T-cell (primary cell): ENCODE results near the gene CFD. TPM values are rescaled to one million over a fixed set of nuclear protein-coding genes. Genes with fewer than 3 reads are reported as not detected.
"Not testable (repeated sequence)": the region's sequence is repeated elsewhere in the genome, so short reads cannot be mapped to it uniquely, and the experiment has no call there.

Source experiments
- ATAC-seq, 4 experiments: fragments of 200-7000 bp in 3 of 4; fragments of 150-1000 bp in 1 of 4; cut with Tn5 transposase; replicated peaks in 1 of 4; 1 replicate in 3 of 4; 2 replicates in 1 of 4; pipeline ENCODE4 v1.10.0; 2021; ENCODE audit warnings: moderate library complexity in 3 of 4, mild to moderate bottlenecking in 2 of 4, moderate number of reproducible peaks in 1 of 4
- CTCF ChIA-PET, 2 donors: fragments of 300-600 bp; sonication (Branson Sonifier 250); formaldehyde crosslinking; loops; one replicate each; lab custom pipeline; 2022; ENCODE audit warnings: antibody characterized with exemption in 2 of 2; lab: Charles Lee
- POLR2A ChIA-PET, 2 donors: fragments of 300-600 bp; sonication (Branson Sonifier 250); formaldehyde crosslinking; loops; one replicate each; lab custom pipeline; 2022; ENCODE audit warnings: antibody characterized with exemption in 2 of 2; lab: Charles Lee
- DNase-seq, 35 experiments: peaks; one replicate each; pipeline versions ENCODE4 v3.0.0 to v3.0.0-alpha.2; 2013 to 2023
- H3K27ac ChIP-seq: one replicate; pipeline ENCODE4 v1.5.1; 2013; ENCODE audit warnings: low read length
- H3K27me3 ChIP-seq, 2 experiments: replicated peaks in 1 of 2; 1 replicate in 1 of 2; 2 replicates in 1 of 2; pipeline versions ENCODE4 v1.6.1 to v1.7.0; 2013; ENCODE audit warnings: low read length in 1 of 2, mixed read lengths in 1 of 2; ENCODE audit not compliant: control insufficient read depth in 2 of 2, insufficient read depth in 2 of 2; ENCODE audit errors: extremely low read depth in 1 of 2
- H3K36me3 ChIP-seq, 2 donors: 1 replicate in 1 of 2; 2 replicates in 1 of 2; pipeline versions ENCODE4 v1.6.1 to v1.7.0; 2013; ENCODE audit warnings: low read length in 1 of 2; ENCODE audit not compliant: control insufficient read depth in 2 of 2, insufficient read depth in 1 of 2; ENCODE audit errors: extremely low read depth in 1 of 2
- H3K4me1 ChIP-seq, 2 experiments: 1 replicate in 1 of 2; 2 replicates in 1 of 2; pipeline versions ENCODE4 v1.6.1 to v1.7.0; 2013; ENCODE audit warnings: low read length in 2 of 2, mixed read lengths in 1 of 2; ENCODE audit not compliant: insufficient read depth in 2 of 2, control insufficient read depth in 1 of 2; ENCODE audit errors: extremely low read depth in 1 of 2
- H3K4me3 ChIP-seq, 2 donors: 1 replicate in 1 of 2; 2 replicates in 1 of 2; pipeline versions ENCODE4 v1.5.1 to v1.7.0; 2013; ENCODE audit warnings: mild to moderate bottlenecking in 2 of 2, low read length in 1 of 2, moderate library complexity in 1 of 2; ENCODE audit not compliant: control insufficient read depth in 1 of 2; ENCODE audit errors: extremely low read depth in 1 of 2
- H3K9me3 ChIP-seq: 2 replicates; pipeline ENCODE4 v1.7.0; 2013
- H3K27ac Mint-ChIP-seq, 2 donors: one replicate each; pipeline ENCODE4 v1.8.0; 2020 to 2021; ENCODE audit warnings: mild to moderate bottlenecking in 2 of 2, mixed read lengths in 2 of 2
- H3K27me3 Mint-ChIP-seq, 2 donors: one replicate each; pipeline ENCODE4 v1.8.0; 2021 to 2022; ENCODE audit warnings: mixed read lengths in 2 of 2
- H3K36me3 Mint-ChIP-seq: one replicate; pipeline ENCODE4 v1.8.0; 2021; ENCODE audit warnings: mixed read lengths
- H3K4me1 Mint-ChIP-seq, 3 donors: one replicate each; pipeline ENCODE4 v1.8.0; 2020 to 2022; ENCODE audit warnings: mixed read lengths in 3 of 3, mild to moderate bottlenecking in 1 of 3
- H3K4me3 Mint-ChIP-seq, 3 donors: one replicate each; pipeline ENCODE4 v1.8.0; 2020 to 2022; ENCODE audit warnings: mild to moderate bottlenecking in 3 of 3, mixed read lengths in 3 of 3, moderate library complexity in 3 of 3
- H3K9me3 Mint-ChIP-seq, 3 donors: one replicate each; pipeline ENCODE4 v1.8.0; 2020 to 2022; ENCODE audit warnings: mixed read lengths in 3 of 3
- WGBS: methylation state at CpG from one replicate; pipeline ENCODE4 v1.1.5; 2013; ENCODE audit warnings: missing lambda C conversion rate; ENCODE audit not compliant: insufficient coverage; 5-methylcytosine and 5-hydroxymethylcytosine counted together
- total RNA-seq, 35 experiments: library from RNA in 6 of 35; stranded (reverse) in 6 of 35; fragments of 120-200 nt in 1 of 35; gene quantifications; one replicate each; pipeline versions ENCODE4 v1.2.1 to v1.2.4 and lab custom pipeline; 2013 to 2026

CFD gene
- total RNA-seq, 5 donors from 2014 or later (not counting 1 experiment from before 2014, with no cell fraction given), result 2.8 to 10.3 (median 5.6) TPM

- Mint-ChIP-seq H3K36me3 (no peaks in the 10 kb centered on the region), H3K4me3 (no peak overlapping the region), H3K9me3 (no peaks in the 10 kb centered on the region), H3K27ac (no peak overlapping the region), H3K4me1 (peaks cover 0 to 7% (median 3%) of the 10 kb centered on the region in 3 donors), H3K27me3 (peaks cover 9 to 15% of the 10 kb centered on the region in 2 donors)
- ATAC-seq, result no peak
- WGBS, result 90% methylated on average over 21 of the region's 24 CpGs
- H3K27me3 ChIP-seq, result peaks cover 0 to 53% of the 10 kb centered on the region in 2 experiments
- H3K36me3 ChIP-seq, result no peaks in the 10 kb centered on the region
- H3K4me3 ChIP-seq, result no peak overlapping the region
- no peak overlapping the region for H3K27ac ChIP-seq
- POLR2A ChIA-PET, result no interaction called here
- H3K4me1 ChIP-seq, result no peaks in the 10 kb centered on the region
- H3K9me3 ChIP-seq, result no peaks in the 10 kb centered on the region
- DNase-seq, result no peak
- CTCF ChIA-PET, result no interaction called here
Observed at GRCh38 chr19:834216-834615, 25.2 kb upstream of the CFD start.

GRCh38 chr19:835210-835810, 24.2 kb upstream of the CFD start:
- Histone ChIP-seq H3K9me3 (no peaks in the 10 kb centered on the region), H3K4me3 (no peak overlapping the region), H3K4me1 (no peaks in the 10 kb centered on the region), H3K36me3 (no peaks in the 10 kb centered on the region), H3K27ac (no peak overlapping the region), H3K27me3 (peaks cover 0 to 51% of the 10 kb centered on the region in 2 experiments)
- no peaks in the 10 kb centered on the region for H3K36me3 Mint-ChIP-seq
- ChIA-PET CTCF (no interaction called here), POLR2A (no interaction called here)
- peaks cover 9 to 16% of the 10 kb centered on the region in 2 donors for H3K27me3 Mint-ChIP-seq
- H3K4me3 Mint-ChIP-seq, result no peak overlapping the region
- DNase-seq (no peak), ATAC-seq (no peak)
- H3K4me1 Mint-ChIP-seq, result peaks cover 0 to 7% (median 3%) of the 10 kb centered on the region in 3 donors
- 91% methylated on average over 29 of the region's 36 CpGs for WGBS
- H3K27ac Mint-ChIP-seq, result no peak overlapping the region
- H3K9me3 Mint-ChIP-seq, result no peaks in the 10 kb centered on the region

GRCh38 chr19:840519-841206, 18.8 kb upstream of the CFD start, which contains the start of gene PRTN3:
TSS of gene PRTN3 (plus strand) at chr19:840999. CDS start at chr19:841009, 10 bp downstream.
- H3K4me1 Mint-ChIP-seq, result peaks cover 3 to 18% (median 11%) of the 10 kb centered on the region in 3 donors
- H3K4me3 Mint-ChIP-seq, result no peak within 1 kb of the TSS
- no peak within 1 kb of the TSS for H3K27ac ChIP-seq
- H3K4me3 ChIP-seq, result no peak within 1 kb of the TSS
- H3K9me3 Mint-ChIP-seq, result no peaks in the 10 kb centered on the region
- no peaks in the 10 kb centered on the region for H3K36me3 ChIP-seq
- POLR2A ChIA-PET, result no interaction called here
- ATAC-seq, result no peak
- 59% methylated on average over 22 of the region's 24 CpGs for WGBS
- CTCF ChIA-PET, result no interaction called here
- no peaks in the 10 kb centered on the region for H3K36me3 Mint-ChIP-seq
- H3K9me3 ChIP-seq, result no peaks in the 10 kb centered on the region
- H3K27me3 ChIP-seq, result peaks cover 0 to 66% of the 10 kb centered on the region in 2 experiments
- no peak for DNase-seq
- peaks cover 0 to 15% of the 10 kb centered on the region in 2 experiments for H3K4me1 ChIP-seq
- peaks cover 24 to 42% of the 10 kb centered on the region in 2 donors for H3K27me3 Mint-ChIP-seq
- no peak within 1 kb of the TSS for H3K27ac Mint-ChIP-seq

- 90% methylated on average over 3 of the region's 7 CpGs for WGBS
- POLR2A ChIA-PET, DNase-seq, H3K36me3 Mint-ChIP-seq, H3K9me3 Mint-ChIP-seq, H3K27ac ChIP-seq, H3K4me3 ChIP-seq, ATAC-seq, H3K27ac Mint-ChIP-seq, H3K9me3 ChIP-seq, H3K36me3 ChIP-seq: not testable (repeated sequence)
- Mint-ChIP-seq H3K4me1 (peaks cover 3 to 12% (median 8%) of the 10 kb centered on the region in 3 donors), H3K27me3 (peaks cover 24 to 46% of the 10 kb centered on the region in 2 donors), H3K4me3 (peak overlapping the region in 1 of 3 donors; percentile 15)
- Histone ChIP-seq H3K27me3 (peaks cover 0 to 69% of the 10 kb centered on the region in 2 experiments), H3K4me1 (peaks cover 0 to 15% of the 10 kb centered on the region in 2 experiments)
- CTCF ChIA-PET, result interaction anchor here in 1 of 2 donors (0.6 kb wide), 1 partner anchor 177 kb away, joined by 3 read pairs; no protein-coding TSS in a partner anchor
Observed at GRCh38 chr19:842802-843179, 16.7 kb upstream of the CFD start.

- Histone ChIP-seq H3K4me3 (no peak overlapping the region), H3K9me3 (no peaks in the 10 kb centered on the region), H3K27ac (no peak overlapping the region), H3K27me3 (peaks cover 0 to 71% of the 10 kb centered on the region in 2 experiments), H3K4me1 (peaks cover 0 to 18% of the 10 kb centered on the region in 2 experiments), H3K36me3 (no peaks in the 10 kb centered on the region)
- POLR2A ChIA-PET, result no interaction called here
- whole genome bisulfite sequencing, result 10% methylated on average over 46 of the region's 46 CpGs
- Mint-ChIP-seq H3K27me3 (peaks cover 27 to 49% of the 10 kb centered on the region in 2 donors), H3K4me3 (peak overlapping the region in 1 of 3 donors; percentile 15), H3K36me3 (no peaks in the 10 kb centered on the region), H3K27ac (no peak overlapping the region), H3K4me1 (peaks cover 3 to 12% (median 8%) of the 10 kb centered on the region in 3 donors), H3K9me3 (no peaks in the 10 kb centered on the region)
- ATAC-seq (peak in 1 of 4 experiments; percentile 40), DNase-seq (no peak)
- CTCF ChIA-PET, result interaction anchor here in 1 of 2 donors (0.6 kb wide), 1 partner anchor 178 kb away, joined by 3 read pairs; no protein-coding TSS in a partner anchor
Observed at GRCh38 chr19:843180-843835, 16.2 kb upstream of the CFD start.

GRCh38 chr19:843836-844545, 15.5 kb upstream of the CFD start:
- 24% methylated on average over 26 of the region's 70 CpGs for WGBS
- Histone ChIP-seq H3K4me1 (peaks cover 0 to 18% of the 10 kb centered on the region in 2 experiments), H3K9me3 (no peaks in the 10 kb centered on the region), H3K4me3 (no peak overlapping the region), H3K36me3 (no peaks in the 10 kb centered on the region), H3K27me3 (peaks cover 0 to 74% of the 10 kb centered on the region in 2 experiments), H3K27ac (no peak overlapping the region)
- Mint-ChIP-seq H3K36me3 (no peaks in the 10 kb centered on the region), H3K9me3 (no peaks in the 10 kb centered on the region), H3K4me1 (peaks cover 3 to 12% (median 8%) of the 10 kb centered on the region in 3 donors), H3K27ac (no peak overlapping the region), H3K4me3 (peak overlapping the region in 1 of 3 donors; percentile 67), H3K27me3 (peaks cover 31 to 55% of the 10 kb centered on the region in 2 donors)
- DNase-seq (no peak), ATAC-seq (no peak)
- POLR2A ChIA-PET, result no interaction called here
- CTCF ChIA-PET, result no interaction called here
